Thyroid gland (tissue), 4 donors: ENCODE results near the gene DAB2IP.

Experiments
- CTCF ChIP-seq, 6 experiments: fragments of 200-600 bp in 3 of 6; fragments of 450-650 bp in 3 of 6; sonication (generic) in 3 of 6; IDR thresholded peaks; one replicate each; pipeline ENCODE4 v1.5.1; 2016 to 2019; ENCODE audit warnings: antibody characterized with exemption in 6 of 6, mild to moderate bottlenecking in 2 of 6, inconsistent platforms in 1 of 6, moderate library complexity in 1 of 6
- POLR2A ChIP-seq, 2 donors: fragments of 450-650 bp; IDR thresholded peaks; one replicate each; pipeline ENCODE4 v1.6.1; 2017; ENCODE audit warnings: antibody characterized with exemption in 2 of 2, mild to moderate bottlenecking in 2 of 2, moderate library complexity in 1 of 2

GRCh38 chr9:121689461-121690157 is 38.2 kb downstream of the DAB2IP start:
- TF ChIP-seq CTCF (IDR thresholded peaks at IDR 0.05) (no peak), POLR2A (IDR thresholded peaks at IDR 0.05) (no peak)
